Heart right ventricle (tissue), 16 donors: ENCODE results near the gene HIVEP3. TPM values are rescaled to one million over a fixed set of nuclear protein-coding genes. Genes with fewer than 3 reads are reported as not detected.

Source experiments
- ATAC-seq, 8 donors: fragments of 200-7000 bp; cut with Tn5 transposase; one replicate each; pipeline ENCODE4 v1.9.1; 2020; ENCODE audit warnings: mild to moderate bottlenecking in 8 of 8, moderate library complexity in 8 of 8, moderate number of reproducible peaks in 1 of 8
- DNase-seq, 2 donors: peaks; one replicate each; pipeline ENCODE4 v3.0.0-alpha.2; 2020
- H3K27ac ChIP-seq, 10 donors: fragments of 200-600 bp; sonication (generic) in 2 of 10; one replicate each; pipeline versions ENCODE4 v1.5.0 to v1.8.0; 2020 to 2022; ENCODE audit warnings: mild to moderate bottlenecking in 3 of 10
- H3K27me3 ChIP-seq, 7 donors: fragments of 200-600 bp; one replicate each; pipeline ENCODE4 v1.8.0; 2021 to 2022; ENCODE audit warnings: mild to moderate bottlenecking in 2 of 7
- H3K36me3 ChIP-seq, 9 donors: fragments of 200-600 bp; sonication (generic) in 1 of 9; one replicate each; pipeline versions ENCODE4 v1.5.0 to v1.8.0; 2020 to 2022; ENCODE audit warnings: mild to moderate bottlenecking in 2 of 9
- H3K4me1 ChIP-seq, 9 donors: fragments of 200-600 bp; sonication (generic) in 1 of 9; one replicate each; pipeline versions ENCODE4 v1.5.0 to v1.8.0; 2020 to 2022; ENCODE audit warnings: mild to moderate bottlenecking in 4 of 9
- H3K4me3 ChIP-seq, 10 donors: fragments of 200-600 bp; sonication (generic) in 2 of 10; one replicate each; pipeline versions ENCODE4 v1.5.0 to v1.8.0; 2020 to 2022; ENCODE audit warnings: mild to moderate bottlenecking in 7 of 10, moderate library complexity in 2 of 10
- H3K9me3 ChIP-seq, 11 donors: fragments of 200-600 bp in 10 of 11; sonication (generic) in 2 of 11; one replicate each; pipeline versions ENCODE4 v1.5.0 to v1.8.0; 2013 to 2022; ENCODE audit warnings: mild to moderate bottlenecking in 2 of 11, control low read depth in 1 of 11, moderate library complexity in 1 of 11
- CTCF ChIP-seq, 9 donors: fragments of 200-600 bp; sonication (generic) in 2 of 9; IDR thresholded peaks; one replicate each; pipeline versions ENCODE4 v1.5.0 to v1.8.0; 2021 to 2022; ENCODE audit warnings: antibody characterized with exemption in 9 of 9, mild to moderate bottlenecking in 5 of 9, moderate library complexity in 1 of 9
- WGBS, 2 donors: extraction: QIAGEN DNeasy Blood & Tissue Kit; methylation state at CpG; one replicate each; pipeline ENCODE4 v1.1.7; 2013; ENCODE audit warnings: inconsistent platforms in 1 of 2; 5-methylcytosine and 5-hydroxymethylcytosine counted together
- intact Hi-C, 10 donors: fragments of 100-400 bp; cut with DNase I; formaldehyde crosslinking; loops; one replicate each; pipeline versions ENCODE4 v1.11.1 to v1.14.2; 2022
- polyA plus RNA-seq, 2 donors: library from polyadenylated mRNA; stranded (reverse); fragments of 200-250 nt; gene quantifications; one replicate each; pipeline ENCODE4 v1.2.3, GENCODE V29; 2013
- total RNA-seq, 10 donors: library from RNA; stranded (reverse); fragmentation: NEBNext Ultra II Directional in 3 of 10; extraction: Animal tissue kit (Norgen Biotek cat#: 25700) in 3 of 10; gene quantifications; one replicate each; pipeline versions ENCODE4 v1.2.1 to v1.2.4, GENCODE V29; 2021 to 2023
- donor health status: Arrhythmogenic right ventricular cardiomyopathy.
- donor health status: ischemic (EF 13 %, LVEDD 7.1; RV severe dilation, severe dysfunction).
- donor health status: healthy with polysubstance abuse.
- donor health status: DM: no; HTN: yes; CAD: no.
- donor health status: DM: no; HTN: no; CAD: no.
- donor health status: ischemic (EF 25% LVEDD 6.9; RV normal size, moderate dysfunction).
- donor health status: ischemic (EF 25% LVEDD 5.7; RV mildly dilated, moderate dysfunction).
- donor health status: healthy.
- donor health status: DM: yes; HTN: yes; CAD: no.
- donor health status: Ischemic cardiomyopathy.
- donor health status: ischemic (EF 35%, LVEDD 5.7; RV mildly dilated, moderate dysfunction).
- donor health status: nonischemic (EF 11% LVEDD 7.7; RV severe dilation, severe dysfunction).
- donor health status: DM: yes; HTN: yes; CAD: no.
- donor health status: PGD.
- donor health status: ischemic (EF 29% LVEDD 5.4; RV normal size, mild dysfunction).
- donor health status: nonischemic (EF 23%, LVEDD 6.1; RV moderate dilation, normal function).

HIVEP3 gene
- total and polyA plus RNA-seq, 12 donors = 2.6 to 7.5 (median 5.2) TPM

- no peak for DNase-seq
- TF ChIP-seq CTCF (IDR thresholded peaks at IDR 0.05) = no peak
- Histone ChIP-seq H3K9me3 (no peaks in the 10 kb centered on the region), H3K27me3 (no peaks in the 10 kb centered on the region), H3K4me1 (peaks cover 0 to 24% (median 0%) of the 10 kb centered on the region in 9 donors), H3K36me3 (no peaks in the 10 kb centered on the region), H3K27ac (no peak overlapping the region), H3K4me3 (no peak overlapping the region)
- ATAC-seq = no peak
- intact Hi-C loops = loop anchor here in 2 of 10 donors (5.0 to 10.0 kb wide), 2 partner anchors 206 to 209 kb away; no protein-coding TSS in a partner anchor
- 98 to 100% methylated on average over 3 of the region's 3 CpGs for WGBS, 2 donors
Measured at GRCh38 chr1:41780916-41781315, 137.8 kb downstream of the HIVEP3 start.

GRCh38 chr1:41780322-41780721 lies 138.4 kb downstream of the HIVEP3 start:
- Histone ChIP-seq H3K9me3 (no peaks in the 10 kb centered on the region), H3K36me3 (no peaks in the 10 kb centered on the region), H3K27me3 (no peaks in the 10 kb centered on the region), H3K4me3 (no peak overlapping the region), H3K27ac (no peak overlapping the region), H3K4me1 (peaks cover 0 to 24% (median 0%) of the 10 kb centered on the region in 9 donors)
- ATAC-seq (no peak), DNase-seq (no peak)
- intact Hi-C loops = loop anchor here in 2 of 10 donors (5.0 to 10.0 kb wide), 2 partner anchors 206 to 208 kb away; no protein-coding TSS in a partner anchor
- TF ChIP-seq CTCF (IDR thresholded peaks at IDR 0.05) = no peak
- 92 to 93% methylated on average over 2 of the region's 2 CpGs for WGBS, 2 donors

DNA sequence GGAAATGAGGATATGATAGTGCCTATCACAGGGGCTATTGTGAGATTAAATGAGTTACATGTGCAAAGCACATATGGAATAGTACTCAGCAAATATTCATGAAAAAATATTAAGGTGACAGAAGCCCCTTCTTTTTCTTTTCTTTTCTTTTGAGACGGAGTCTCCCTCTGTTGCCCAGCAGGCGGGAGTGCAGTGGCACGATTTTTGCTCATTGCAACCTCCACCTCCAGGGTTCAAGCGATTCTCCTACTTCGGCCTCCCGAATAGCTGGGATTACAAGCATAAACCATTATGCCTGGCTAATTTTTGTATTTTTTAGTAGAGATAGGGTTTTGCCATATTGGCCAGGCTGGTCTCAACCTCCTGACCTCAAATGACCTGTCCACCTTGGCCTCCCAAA lies 139.4 kb downstream of the HIVEP3 start:
- ATAC-seq = no peak
- intact Hi-C loops = loop anchor here in 2 of 10 donors (5.0 to 10.0 kb wide), 2 partner anchors 205 to 207 kb away; no protein-coding TSS in a partner anchor
- Histone ChIP-seq H3K4me1 (peaks cover 0 to 18% (median 0%) of the 10 kb centered on the region in 9 donors), H3K4me3 (no peak overlapping the region), H3K27ac (no peak overlapping the region), H3K27me3 (no peaks in the 10 kb centered on the region), H3K9me3 (no peaks in the 10 kb centered on the region), H3K36me3 (no peaks in the 10 kb centered on the region)
- peak in 4 of 9 donors; percentile 16 to 28 (median 20) for TF ChIP-seq CTCF (IDR thresholded peaks at IDR 0.05)
- no peak for DNase-seq
- WGBS, 2 donors = 92% methylated on average over 6 of the region's 6 CpGs

DNA sequence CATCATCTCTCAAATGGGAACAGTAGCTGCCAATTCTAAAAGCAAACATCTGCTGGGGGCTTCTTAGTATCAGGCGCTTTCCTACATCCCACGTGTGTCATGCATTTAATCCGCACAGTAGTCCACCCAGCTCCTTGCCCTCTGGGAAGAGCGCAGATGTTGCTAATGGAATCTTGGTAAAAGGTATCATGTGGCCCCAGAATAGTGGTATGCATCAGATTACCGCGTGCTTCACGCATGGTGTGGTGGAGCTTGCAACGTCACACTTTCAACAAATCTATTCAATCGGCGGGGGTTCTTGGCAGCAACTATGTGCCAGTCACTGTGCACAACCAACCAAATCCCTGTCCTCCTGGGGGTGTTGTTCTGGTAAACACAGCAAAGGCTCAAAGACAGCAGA lies 141.0 kb downstream of the HIVEP3 start:
- Histone ChIP-seq H3K4me3 (no peak overlapping the region), H3K27me3 (no peaks in the 10 kb centered on the region), H3K27ac (no peak overlapping the region), H3K4me1 (peaks cover 0 to 14% (median 0%) of the 10 kb centered on the region in 9 donors), H3K9me3 (no peaks in the 10 kb centered on the region), H3K36me3 (no peaks in the 10 kb centered on the region)
- DNase-seq (no peak), ATAC-seq (no peak)
- TF ChIP-seq CTCF (IDR thresholded peaks at IDR 0.05) = no peak
- 90% methylated on average over 10 of the region's 10 CpGs for WGBS, 2 donors
- intact Hi-C loops = loop anchor here in 2 of 10 donors (5.0 to 10.0 kb wide), 2 partner anchors 203 to 205 kb away; no protein-coding TSS in a partner anchor
